ENCODE data around the gene RAB10.

DNA sequence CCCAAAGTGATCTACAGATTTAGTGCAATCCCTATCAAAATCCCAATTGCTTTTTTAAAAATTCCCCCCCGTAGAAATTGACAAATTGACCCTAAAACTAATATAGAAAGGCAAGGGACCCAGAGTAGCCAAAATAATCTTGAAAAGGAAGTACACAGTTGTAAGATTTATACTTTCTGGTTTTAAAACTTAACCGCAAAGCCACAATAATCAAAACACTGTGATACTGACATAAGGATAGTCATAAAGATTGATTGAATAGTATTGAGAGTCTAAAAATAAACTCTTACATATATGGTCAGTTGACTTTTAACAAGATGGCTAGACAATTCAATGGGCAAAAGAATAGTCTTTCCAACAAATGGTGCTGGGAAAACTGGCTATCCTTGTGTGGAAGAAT is 80.3 kb downstream of the RAB10 start:
- TF ChIP-seq, protein P1, sequence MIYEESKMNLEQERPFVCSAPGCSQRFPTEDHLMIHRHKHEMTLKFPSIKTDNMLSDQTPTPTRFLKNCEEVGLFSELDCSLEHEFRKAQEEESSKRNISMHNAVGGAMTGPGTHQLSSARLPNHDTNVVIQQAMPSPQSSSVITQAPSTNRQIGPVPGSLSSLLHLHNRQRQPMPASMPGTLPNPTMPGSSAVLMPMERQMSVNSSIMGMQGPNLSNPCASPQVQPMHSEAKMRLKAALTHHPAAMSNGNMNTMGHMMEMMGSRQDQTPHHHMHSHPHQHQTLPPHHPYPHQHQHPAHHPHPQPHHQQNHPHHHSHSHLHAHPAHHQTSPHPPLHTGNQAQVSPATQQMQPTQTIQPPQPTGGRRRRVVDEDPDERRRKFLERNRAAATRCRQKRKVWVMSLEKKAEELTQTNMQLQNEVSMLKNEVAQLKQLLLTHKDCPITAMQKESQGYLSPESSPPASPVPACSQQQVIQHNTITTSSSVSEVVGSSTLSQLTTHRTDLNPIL (CRISPR knock-in tag; IDR thresholded peaks at IDR 0.05; ENCODE audit: low read depth) = no peak
- TF ChIP-seq, protein P2, sequence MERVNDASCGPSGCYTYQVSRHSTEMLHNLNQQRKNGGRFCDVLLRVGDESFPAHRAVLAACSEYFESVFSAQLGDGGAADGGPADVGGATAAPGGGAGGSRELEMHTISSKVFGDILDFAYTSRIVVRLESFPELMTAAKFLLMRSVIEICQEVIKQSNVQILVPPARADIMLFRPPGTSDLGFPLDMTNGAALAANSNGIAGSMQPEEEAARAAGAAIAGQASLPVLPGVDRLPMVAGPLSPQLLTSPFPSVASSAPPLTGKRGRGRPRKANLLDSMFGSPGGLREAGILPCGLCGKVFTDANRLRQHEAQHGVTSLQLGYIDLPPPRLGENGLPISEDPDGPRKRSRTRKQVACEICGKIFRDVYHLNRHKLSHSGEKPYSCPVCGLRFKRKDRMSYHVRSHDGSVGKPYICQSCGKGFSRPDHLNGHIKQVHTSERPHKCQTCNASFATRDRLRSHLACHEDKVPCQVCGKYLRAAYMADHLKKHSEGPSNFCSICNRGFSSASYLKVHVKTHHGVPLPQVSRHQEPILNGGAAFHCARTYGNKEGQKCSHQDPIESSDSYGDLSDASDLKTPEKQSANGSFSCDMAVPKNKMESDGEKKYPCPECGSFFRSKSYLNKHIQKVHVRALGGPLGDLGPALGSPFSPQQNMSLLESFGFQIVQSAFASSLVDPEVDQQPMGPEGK (CRISPR knock-in tag; IDR thresholded peaks at IDR 0.05; ENCODE audit: borderline replicate concordance) = no peak
- TF ChIP-seq ARNTL (CRISPR knock-in tag; IDR thresholded peaks at IDR 0.05; ENCODE audit: borderline replicate concordance, low read depth) = no peak
- no peak for TF ChIP-seq ISL1 (CRISPR knock-in tag; IDR thresholded peaks at IDR 0.05)
- TF ChIP-seq OSR1 (CRISPR knock-in tag; IDR thresholded peaks at IDR 0.05) = no peak
- TF ChIP-seq PPARA (CRISPR knock-in tag; IDR thresholded peaks at IDR 0.05; ENCODE audit: borderline replicate concordance) = no peak
- TF ChIP-seq ZFP3 (CRISPR knock-in tag; IDR thresholded peaks at IDR 0.05) = no peak
- no peak for TF ChIP-seq ZNF565 (CRISPR knock-in tag; conservative IDR thresholded peaks at IDR 0.05; ENCODE audit: low read depth)
- no peak for TF ChIP-seq ZNF70 (CRISPR knock-in tag; IDR thresholded peaks at IDR 0.05)

All from SK-N-SH treated with all-trans-retinoic acid at 6 μM for 48 hours (cell line).